DOHH2 (cell line): ENCODE measurements around the gene PARP9.

Source experiments
- CTCF ChIP-seq: fragments of 200-600 bp; sonication (generic); IDR thresholded peaks from one replicate; pipeline ENCODE4 v1.5.1; 2014; ENCODE audit warnings: antibody characterized with exemption, mild to moderate bottlenecking, low read depth, low read length; ENCODE audit not compliant: poor library complexity, severe bottlenecking
- EZH2phosphoT487 ChIP-seq: fragments of 200-600 bp; sonication (generic); IDR thresholded peaks from 2 replicates; pipeline ENCODE4 v1.6.1; 2017; ENCODE audit warnings: borderline replicate concordance, mild to moderate bottlenecking, antibody characterized with exemption, low read length, moderate library complexity, mixed read lengths

GRCh38 chr3:122590610-122591009 lies 26.5 kb upstream of the PARP9 start:
- TF ChIP-seq CTCF (no peak), EZH2phosphoT487 (no peak)
